HCT116 (cell line): ENCODE results near the gene ICAM4.

Source experiments
- CEBPB ChIP-seq: IDR thresholded peaks from 2 replicates; pipeline ENCODE4 v1.6.1; 2012; ENCODE audit warnings: low read depth
- EGR1 ChIP-seq: IDR thresholded peaks from 2 replicates; pipeline ENCODE4 v1.6.1; 2012; ENCODE audit warnings: low read depth
- EZH2 ChIP-seq: fragments of 200-600 bp; sonication (generic); IDR thresholded peaks from 2 replicates; pipeline ENCODE4 v1.6.1; 2017; ENCODE audit warnings: antibody characterized with exemption, mixed run types
- POLR2AphosphoS5 ChIP-seq: IDR thresholded peaks from 2 replicates; pipeline ENCODE4 v1.6.1; 2011; ENCODE audit warnings: mild to moderate bottlenecking, low read depth, low read length, moderate library complexity
- TCF7L2 ChIP-seq: IDR thresholded peaks from 2 replicates; pipeline ENCODE4 v1.7.0; 2011; ENCODE audit warnings: borderline replicate concordance, inconsistent platforms; ENCODE audit not compliant: insufficient read depth, insufficient read length; ENCODE audit errors: extremely low read depth
- TF ChIP-seq, protein P1 (sequence below): IDR thresholded peaks from 2 replicates; pipeline ENCODE4 v1.6.1; 2012
- TF ChIP-seq, protein P2 (sequence below), 3 experiments: fragments of 200-600 bp in 1 of 3; sonication (generic) in 1 of 3; IDR thresholded peaks in 2 of 3; conservative IDR thresholded peaks in 1 of 3; 2 replicates each; pipeline ENCODE4 v1.5.1; 2012 to 2017; ENCODE audit warnings: low read depth in 2 of 3, low read length in 2 of 3, antibody characterized with exemption in 1 of 3, borderline replicate concordance in 1 of 3, control low read depth in 1 of 3, mild to moderate bottlenecking in 1 of 3, mixed read lengths in 1 of 3, mixed run types in 1 of 3, moderate library complexity in 1 of 3; ENCODE audit not compliant: insufficient read depth in 1 of 3

DNA sequence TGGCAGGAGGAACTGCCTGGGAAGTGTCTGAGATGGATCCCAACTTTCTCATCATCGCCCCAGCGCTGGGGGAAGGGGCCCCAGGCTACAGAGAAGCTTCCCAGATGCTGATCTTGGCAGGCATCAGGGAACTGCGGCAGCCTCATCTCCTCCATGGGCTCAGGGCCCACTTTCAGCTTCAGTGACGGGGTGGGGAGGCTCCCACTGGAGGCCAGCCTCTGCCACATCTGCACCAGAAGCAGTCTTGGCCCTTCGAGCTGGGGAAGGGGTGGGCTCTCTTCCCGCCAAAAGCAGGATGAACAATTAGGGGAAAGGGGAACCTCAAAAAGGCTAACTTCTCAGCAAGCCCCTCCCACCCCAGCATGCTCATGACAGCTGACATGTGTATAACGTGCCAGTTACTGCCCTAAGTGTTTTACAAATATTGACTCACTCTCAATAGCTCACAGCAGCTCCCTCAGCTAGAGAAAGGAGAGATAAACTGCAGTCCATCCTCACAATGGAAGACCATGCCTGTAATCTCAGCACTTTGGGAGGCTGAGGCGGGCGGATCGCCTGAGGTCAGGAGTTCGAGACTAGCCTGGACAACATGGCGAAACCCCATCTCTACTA is 48.5 kb upstream of the ICAM4 start:
- TF ChIP-seq, protein P1, sequence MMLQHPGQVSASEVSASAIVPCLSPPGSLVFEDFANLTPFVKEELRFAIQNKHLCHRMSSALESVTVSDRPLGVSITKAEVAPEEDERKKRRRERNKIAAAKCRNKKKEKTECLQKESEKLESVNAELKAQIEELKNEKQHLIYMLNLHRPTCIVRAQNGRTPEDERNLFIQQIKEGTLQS = no peak
- TF ChIP-seq, protein P2, sequence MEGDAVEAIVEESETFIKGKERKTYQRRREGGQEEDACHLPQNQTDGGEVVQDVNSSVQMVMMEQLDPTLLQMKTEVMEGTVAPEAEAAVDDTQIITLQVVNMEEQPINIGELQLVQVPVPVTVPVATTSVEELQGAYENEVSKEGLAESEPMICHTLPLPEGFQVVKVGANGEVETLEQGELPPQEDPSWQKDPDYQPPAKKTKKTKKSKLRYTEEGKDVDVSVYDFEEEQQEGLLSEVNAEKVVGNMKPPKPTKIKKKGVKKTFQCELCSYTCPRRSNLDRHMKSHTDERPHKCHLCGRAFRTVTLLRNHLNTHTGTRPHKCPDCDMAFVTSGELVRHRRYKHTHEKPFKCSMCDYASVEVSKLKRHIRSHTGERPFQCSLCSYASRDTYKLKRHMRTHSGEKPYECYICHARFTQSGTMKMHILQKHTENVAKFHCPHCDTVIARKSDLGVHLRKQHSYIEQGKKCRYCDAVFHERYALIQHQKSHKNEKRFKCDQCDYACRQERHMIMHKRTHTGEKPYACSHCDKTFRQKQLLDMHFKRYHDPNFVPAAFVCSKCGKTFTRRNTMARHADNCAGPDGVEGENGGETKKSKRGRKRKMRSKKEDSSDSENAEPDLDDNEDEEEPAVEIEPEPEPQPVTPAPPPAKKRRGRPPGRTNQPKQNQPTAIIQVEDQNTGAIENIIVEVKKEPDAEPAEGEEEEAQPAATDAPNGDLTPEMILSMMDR (IDR thresholded peaks at IDR 0.05 in 2 of 3, conservative IDR thresholded peaks at IDR 0.05 in 1 of 3; ENCODE audit: borderline replicate concordance in 1 of 3, insufficient read depth in 1 of 3, low read depth in 2 of 3, low read length in 2 of 3) = no peak
- TF ChIP-seq EGR1 (no peak), EZH2 (no peak), CEBPB (no peak), POLR2AphosphoS5 (no peak), TCF7L2 (no peak)
